ENCODE results near the gene SEC63. TPM values are rescaled to one million over a fixed set of nuclear protein-coding genes. Genes with fewer than 3 reads are reported as not detected.
"Not testable (repeated sequence)": the region's sequence is repeated elsewhere in the genome, so short reads cannot be mapped to it uniquely, and the experiment has no call there.

SEC63 gene
- total and polyA plus RNA-seq, 12 donors = 23.8 to 190 (median 64.1) TPM

DNA sequence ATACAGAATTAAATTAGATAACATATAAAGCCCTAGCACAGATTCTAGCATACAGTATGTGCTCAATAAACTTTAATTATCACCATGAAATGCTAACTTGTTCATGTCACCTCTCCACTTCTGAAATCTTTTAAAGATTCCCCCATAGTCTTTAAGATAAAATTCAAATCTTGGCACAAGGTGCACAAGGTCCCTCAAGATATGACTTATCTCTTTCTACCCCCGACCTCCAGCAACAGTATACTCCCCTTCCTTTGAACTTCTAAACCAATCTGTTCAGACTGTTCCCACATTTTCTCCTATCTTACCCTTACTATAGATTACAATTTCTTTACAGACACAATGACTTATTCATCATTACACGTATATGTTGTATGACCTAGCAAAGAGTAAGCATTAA is 29.0 kb downstream of the SEC63 start:
- intact Hi-C loops (cut with DNase I) = no loop called here

GRCh38 chr6:107926697-107927544 is 31.1 kb downstream of the SEC63 start:
- H3K27me3 ChIP-seq; H3K36me3 ChIP-seq (replicated peaks in 1 of 2); H3K9me3 ChIP-seq (replicated peaks in 1 of 3); intact Hi-C loops (cut with DNase I); H3K4me1 ChIP-seq (replicated peaks in 1 of 2); DNase-seq; H3K27ac ChIP-seq; H3K4me3 ChIP-seq: not testable (repeated sequence)
- WGBS, 4 donors = 76 to 84% (median 81%) methylated on average over 10 of the region's 10 CpGs

More for the DNA sequence above, 29.0 kb downstream of the SEC63 start:
- H3K27ac ChIP-seq = no peak overlapping the region
- no peaks in the 10 kb centered on the region for H3K27me3 ChIP-seq
- peaks cover 0 to 6% of the 10 kb centered on the region in 2 donors for H3K4me1 ChIP-seq (replicated peaks in 1 of 2)
- WGBS, 4 donors = 71 to 79% (median 76%) methylated on average over 2 of the region's 2 CpGs
- DNase-seq = no peak
- no peaks in the 10 kb centered on the region for H3K9me3 ChIP-seq (replicated peaks in 1 of 3)
- TF ChIP-seq POLR2A (IDR thresholded peaks at IDR 0.05) (no peak), CTCF (IDR thresholded peaks at IDR 0.05) (no peak)
- H3K4me3 ChIP-seq = no peak overlapping the region
- peaks cover 0 to 9% of the 10 kb centered on the region in 2 donors for H3K36me3 ChIP-seq (replicated peaks in 1 of 2)

GRCh38 chr6:107917451-107918375 is 40.3 kb downstream of the SEC63 start:
- no peak overlapping the region for H3K27ac ChIP-seq
- WGBS, 4 donors = 94 to 98% (median 97%) methylated on average over 9 of the region's 9 CpGs
- DNase-seq = no peak
- H3K4me3 ChIP-seq = no peak overlapping the region
- intact Hi-C loops (cut with DNase I) = no loop called here
- H3K9me3 ChIP-seq (replicated peaks in 1 of 3) = peaks cover 0 to 14% (median 6%) of the 10 kb centered on the region in 3 donors
- no peaks in the 10 kb centered on the region for H3K4me1 ChIP-seq (replicated peaks in 1 of 2)
- no peaks in the 10 kb centered on the region for H3K27me3 ChIP-seq
- no peak for TF ChIP-seq POLR2A (IDR thresholded peaks at IDR 0.05)
- TF ChIP-seq CTCF (IDR thresholded peaks at IDR 0.05) = no peak
- H3K36me3 ChIP-seq (replicated peaks in 1 of 2) = peaks cover 0 to 45% of the 10 kb centered on the region in 2 donors

DNA sequence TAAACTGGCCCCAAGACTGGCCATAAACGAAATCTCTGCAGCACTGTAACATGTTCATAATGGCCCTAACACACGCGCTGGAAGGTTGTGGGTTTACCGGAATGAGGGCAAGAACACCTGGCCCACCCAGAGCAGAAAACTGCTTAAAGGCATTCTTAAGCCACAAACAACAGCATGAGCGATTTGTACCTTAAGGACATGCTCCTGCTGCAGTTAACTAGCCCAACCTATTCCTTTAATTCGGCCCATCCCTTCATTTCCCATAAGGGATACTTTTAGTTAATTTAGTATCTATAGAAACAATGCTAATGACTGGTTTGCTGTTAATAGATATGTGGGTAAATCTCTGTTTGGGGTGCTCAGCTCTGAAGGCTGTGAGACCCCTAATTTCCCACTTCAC is 41.0 kb downstream of the SEC63 start:
- intact Hi-C loops (cut with DNase I) = not testable (repeated sequence)
- peaks cover 0 to 52% of the 10 kb centered on the region in 2 donors for H3K36me3 ChIP-seq (replicated peaks in 1 of 2)

GRCh38 chr6:107911692-107912091 is 46.3 kb downstream of the SEC63 start:
- Histone ChIP-seq H3K27ac (no peak overlapping the region), H3K9me3 (replicated peaks in 1 of 3) (no peaks in the 10 kb centered on the region), H3K27me3 (no peaks in the 10 kb centered on the region), H3K4me3 (no peak overlapping the region), H3K36me3 (replicated peaks in 1 of 2) (peaks cover 0 to 58% of the 10 kb centered on the region in 2 donors), H3K4me1 (replicated peaks in 1 of 2) (no peaks in the 10 kb centered on the region)
- DNase-seq = no peak
- 92 to 96% (median 93%) methylated on average over 1 of the region's 1 CpG for WGBS, 4 donors
- intact Hi-C loops (cut with DNase I) = no loop called here
- TF ChIP-seq CTCF (IDR thresholded peaks at IDR 0.05) (no peak), POLR2A (IDR thresholded peaks at IDR 0.05) (no peak)

More for the DNA sequence above, 41.0 kb downstream of the SEC63 start:
- 97 to 100% (median 98%) methylated on average over 4 to 6 of the region's 6 CpGs for whole genome bisulfite sequencing, 4 donors
- not testable (repeated sequence) for H3K4me1 ChIP-seq (replicated peaks in 1 of 2); H3K27ac ChIP-seq; H3K4me3 ChIP-seq; DNase-seq; H3K27me3 ChIP-seq
- peaks cover 0 to 14% (median 6%) of the 10 kb centered on the region in 3 donors for H3K9me3 ChIP-seq (replicated peaks in 1 of 3)

All from adrenal gland (tissue), 12 donors.